Mucosa of descending colon (tissue), 3 donors: ENCODE measurements around the gene UVRAG. TPM values are rescaled to one million over a fixed set of nuclear protein-coding genes. Genes with fewer than 3 reads are reported as not detected.

Experiments used
- ATAC-seq: fragments of 200-7000 bp; cut with Tn5 transposase; one replicate; pipeline ENCODE4 v1.9.1; 2020; ENCODE audit warnings: mild to moderate bottlenecking, moderate library complexity
- DNase-seq, 3 donors: peaks; one replicate each; pipeline ENCODE4 v3.0.0-alpha.2; 2020
- H3K36me3 ChIP-seq: fragments of 200-600 bp; one replicate; pipeline ENCODE4 v1.8.0; 2021; ENCODE audit warnings: low read depth, mild to moderate bottlenecking
- H3K4me1 ChIP-seq: fragments of 200-600 bp; one replicate; pipeline ENCODE4 v1.8.0; 2021; ENCODE audit warnings: low read depth, mild to moderate bottlenecking
- H3K4me3 ChIP-seq: fragments of 200-600 bp; one replicate; pipeline ENCODE4 v1.8.0; 2021; ENCODE audit warnings: mild to moderate bottlenecking
- H3K9me3 ChIP-seq: fragments of 200-600 bp; one replicate; pipeline ENCODE4 v1.8.0; 2021; ENCODE audit warnings: mild to moderate bottlenecking
- CTCF ChIP-seq: fragments of 200-600 bp; IDR thresholded peaks from one replicate; pipeline ENCODE4 v1.8.0; 2022; ENCODE audit warnings: antibody characterized with exemption, mild to moderate bottlenecking
- intact Hi-C, 2 donors: fragments of 100-400 bp; cut with DNase I in 1 of 2; cut with micrococcal nuclease in 1 of 2; formaldehyde crosslinking; loops; one replicate each; pipeline versions ENCODE4 v1.11.0 to v1.11.1; 2022; cut with DNase I, micrococcal nuclease
- total RNA-seq, 3 donors: library from RNA; stranded (reverse); fragmentation: NEBNext Ultra II Directional in 2 of 3; extraction: Animal tissue kit (Norgen Biotek cat#: 25700) in 2 of 3; gene quantifications; one replicate each; pipeline versions ENCODE4 v1.2.1 to v1.2.4, GENCODE V29; 2021 to 2023
- donor health status: DM: no; HTN: no; CAD: no; lungs with moderate emphysema.
- donor health status: DM: no; HTN: no; CAD: no.
- donor health status: DM: no; HTN: yes; CAD: no.

The UVRAG gene
- total RNA-seq, 3 donors from 2014 or later: 14.9 to 37.1 (median 16.9) TPM

- DNase-seq (peak in 1 of 3 donors; percentile 48), ATAC-seq (peak; percentile 80)
- no peaks in the 10 kb centered on the region for H3K9me3 ChIP-seq
- no peaks in the 10 kb centered on the region for H3K36me3 ChIP-seq
- intact Hi-C loops: no loop called here
- TF ChIP-seq CTCF: no peak
- H3K4me3 ChIP-seq: no peak overlapping the region
- peaks cover 19% of the 10 kb centered on the region for H3K4me1 ChIP-seq
Measured at GRCh38 chr11:76120513-76121101, 305.6 kb downstream of the UVRAG start.

- no peak for DNase-seq
- no peak for ATAC-seq
- intact Hi-C loops: no loop called here
- Histone ChIP-seq H3K9me3 (no peaks in the 10 kb centered on the region), H3K4me1 (peaks cover 19% of the 10 kb centered on the region), H3K4me3 (no peak overlapping the region), H3K36me3 (no peaks in the 10 kb centered on the region)
- TF ChIP-seq CTCF: no peak
Measured at GRCh38 chr11:76123248-76123647, 308.2 kb downstream of the UVRAG start.

- DNase-seq: no peak
- intact Hi-C loops: no loop called here
- Histone ChIP-seq H3K9me3 (no peaks in the 10 kb centered on the region), H3K36me3 (no peaks in the 10 kb centered on the region), H3K4me3 (no peak overlapping the region), H3K4me1 (peaks cover 13% of the 10 kb centered on the region)
- TF ChIP-seq CTCF: no peak
- ATAC-seq: no peak
Measured at GRCh38 chr11:76124905-76125770, 310.1 kb downstream of the UVRAG start.

- H3K9me3 ChIP-seq: no peaks in the 10 kb centered on the region
- ATAC-seq (no peak), DNase-seq (no peak)
- intact Hi-C loops: no loop called here
- no peak overlapping the region for H3K4me3 ChIP-seq
- no peaks in the 10 kb centered on the region for H3K36me3 ChIP-seq
- TF ChIP-seq CTCF: no peak
- H3K4me1 ChIP-seq: peaks cover 3% of the 10 kb centered on the region
Measured at GRCh38 chr11:76129729-76130128, 314.7 kb downstream of the UVRAG start.

GRCh38 chr11:76131142-76131541 lies 316.1 kb downstream of the UVRAG start:
- peaks cover 3% of the 10 kb centered on the region for H3K4me1 ChIP-seq
- intact Hi-C loops: no loop called here

More at GRCh38 chr11:76131142-76131541, 316.1 kb downstream of the UVRAG start:
- no peaks in the 10 kb centered on the region for H3K9me3 ChIP-seq
- no peaks in the 10 kb centered on the region for H3K36me3 ChIP-seq
- ATAC-seq: no peak
- no peak overlapping the region for H3K4me3 ChIP-seq
- no peak for DNase-seq
- no peak for TF ChIP-seq CTCF
